Panc1 (cell line): ENCODE data around the gene DAO.

Source experiments
- CTCF ChIP-seq: fragments of 450-650 bp; IDR thresholded peaks from 2 replicates; pipeline ENCODE4 v1.5.1; 2017; ENCODE audit warnings: mild to moderate bottlenecking
- TCF7L2 ChIP-seq: IDR thresholded peaks from 2 replicates; pipeline ENCODE4 v1.6.1; 2011; ENCODE audit warnings: mild to moderate bottlenecking, low read depth, low read length, inconsistent platforms

GRCh38 chr12:108938247-108938924, 58.5 kb downstream of the DAO start:
- TF ChIP-seq CTCF: no peak
- TF ChIP-seq TCF7L2: no peak
